ENCODE data around the gene CNNM2.

Gene CNNM2

GRCh38 chr10:102988404-102989314, 70.6 kb downstream of the CNNM2 start:
- H3K36me3 ChIP-seq (ENCODE audit: insufficient read depth, low read length) = no peaks in the 10 kb centered on the region
- H3K79me2 ChIP-seq (ENCODE audit: insufficient read depth, low read length) = no peaks in the 10 kb centered on the region
- H3K9ac ChIP-seq (ENCODE audit: low read length) = no peak overlapping the region
- H3K4me3 ChIP-seq (ENCODE audit: low read depth, low read length, poor library complexity, severe bottlenecking) = no peak overlapping the region
- no peak overlapping the region for H3K27ac ChIP-seq (ENCODE audit: low read depth, low read length, poor library complexity, severe bottlenecking)
- no peaks in the 10 kb centered on the region for H4K20me1 ChIP-seq (ENCODE audit: insufficient read depth, low read length)
- no peak overlapping the region for H2AFZ ChIP-seq (ENCODE audit: low read length)
- no peaks in the 10 kb centered on the region for H3K9me2 ChIP-seq (ENCODE audit: low read depth, low read length)
- H3K9me3 ChIP-seq (ENCODE audit: low read length) = no peaks in the 10 kb centered on the region
- TF ChIP-seq EZH2 (IDR thresholded peaks at IDR 0.05; ENCODE audit: borderline replicate concordance, low read length) (no peak), CTCF (IDR thresholded peaks at IDR 0.05; ENCODE audit: low read length) (no peak)
- H3K4me2 ChIP-seq (ENCODE audit: low read length) = no peak overlapping the region
- H3K27me3 ChIP-seq (ENCODE audit: insufficient read depth, low read length) = no peaks in the 10 kb centered on the region
- H3F3A ChIP-seq (ENCODE audit: insufficient read depth, low read length) = no peaks in the 10 kb centered on the region
- no peaks in the 10 kb centered on the region for H3K4me1 ChIP-seq (ENCODE audit: insufficient read depth, low read length, severe bottlenecking)

GRCh38 chr10:102994531-102995295, 76.6 kb downstream of the CNNM2 start:
- H3K27me3 ChIP-seq (ENCODE audit: insufficient read depth, low read length) = no peaks in the 10 kb centered on the region
- no peaks in the 10 kb centered on the region for H4K20me1 ChIP-seq (ENCODE audit: insufficient read depth, low read length)
- no peak overlapping the region for H2AFZ ChIP-seq (ENCODE audit: low read length)
- H3K9me2 ChIP-seq (ENCODE audit: low read depth, low read length) = no peaks in the 10 kb centered on the region
- no peak overlapping the region for H3K4me3 ChIP-seq (ENCODE audit: low read depth, low read length, poor library complexity, severe bottlenecking)
- H3K27ac ChIP-seq (ENCODE audit: low read depth, low read length, poor library complexity, severe bottlenecking) = no peak overlapping the region
- no peaks in the 10 kb centered on the region for H3K4me1 ChIP-seq (ENCODE audit: insufficient read depth, low read length, severe bottlenecking)
- H3K4me2 ChIP-seq (ENCODE audit: low read length) = no peak overlapping the region
- H3F3A ChIP-seq (ENCODE audit: insufficient read depth, low read length) = no peaks in the 10 kb centered on the region
- no peaks in the 10 kb centered on the region for H3K36me3 ChIP-seq (ENCODE audit: insufficient read depth, low read length)
- H3K9ac ChIP-seq (ENCODE audit: low read length) = no peak overlapping the region
- H3K79me2 ChIP-seq (ENCODE audit: insufficient read depth, low read length) = no peaks in the 10 kb centered on the region
- no peaks in the 10 kb centered on the region for H3K9me3 ChIP-seq (ENCODE audit: low read length)
- TF ChIP-seq EZH2 (IDR thresholded peaks at IDR 0.05; ENCODE audit: borderline replicate concordance, low read length) (no peak), CTCF (IDR thresholded peaks at IDR 0.05; ENCODE audit: low read length) (no peak)

- H3K9me2 ChIP-seq (ENCODE audit: low read depth, low read length) = no peaks in the 10 kb centered on the region
- no peaks in the 10 kb centered on the region for H4K20me1 ChIP-seq (ENCODE audit: insufficient read depth, low read length)
- H3K79me2 ChIP-seq (ENCODE audit: insufficient read depth, low read length) = no peaks in the 10 kb centered on the region
- H3K9me3 ChIP-seq (ENCODE audit: low read length) = no peaks in the 10 kb centered on the region
- no peak overlapping the region for H3K27ac ChIP-seq (ENCODE audit: low read depth, low read length, poor library complexity, severe bottlenecking)
- H3K4me3 ChIP-seq (ENCODE audit: low read depth, low read length, poor library complexity, severe bottlenecking) = no peak overlapping the region
- H3K27me3 ChIP-seq (ENCODE audit: insufficient read depth, low read length) = no peaks in the 10 kb centered on the region
- H3K9ac ChIP-seq (ENCODE audit: low read length) = no peak overlapping the region
- TF ChIP-seq CTCF (IDR thresholded peaks at IDR 0.05; ENCODE audit: low read length) (no peak), EZH2 (IDR thresholded peaks at IDR 0.05; ENCODE audit: borderline replicate concordance, low read length) (no peak)
- no peak overlapping the region for H3K4me2 ChIP-seq (ENCODE audit: low read length)
- H2AFZ ChIP-seq (ENCODE audit: low read length) = no peak overlapping the region
- H3K4me1 ChIP-seq (ENCODE audit: insufficient read depth, low read length, severe bottlenecking) = no peaks in the 10 kb centered on the region
- no peaks in the 10 kb centered on the region for H3F3A ChIP-seq (ENCODE audit: insufficient read depth, low read length)
- no peaks in the 10 kb centered on the region for H3K36me3 ChIP-seq (ENCODE audit: insufficient read depth, low read length)
Measured at GRCh38 chr10:102996876-102997275, 78.8 kb downstream of the CNNM2 start.
